Measurements from ENCODE around the gene EIF2AK3. TPM values are rescaled to one million over a fixed set of nuclear protein-coding genes. Genes with fewer than 3 reads are reported as not detected.

Gene EIF2AK3
- total and polyA plus RNA-seq, 8 donors, result 4.8 to 92.3 (median 40.5) TPM

DNA sequence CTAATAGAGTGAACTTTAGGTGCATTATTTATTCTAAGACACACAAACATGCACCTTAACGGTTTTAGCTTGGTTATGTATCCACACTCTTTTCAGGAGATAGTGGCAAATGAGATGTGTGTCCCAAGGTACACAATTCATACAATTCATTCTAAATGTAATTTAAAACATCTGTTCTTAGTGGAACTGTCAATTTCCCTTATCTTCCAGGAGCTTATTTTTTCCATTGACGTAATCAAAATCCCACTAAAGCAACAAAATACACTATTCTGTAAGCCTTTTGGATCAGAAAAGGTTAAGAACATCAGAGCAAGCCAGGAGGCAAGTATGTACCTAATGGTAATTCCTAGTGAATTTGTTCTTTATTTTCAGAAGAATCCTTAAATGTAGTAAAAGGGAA is 19.8 kb downstream of the EIF2AK3 start:
- Histone ChIP-seq H3K4me1 (peaks cover 0 to 30% (median 13%) of the 10 kb centered on the region in 4 donors), H3K27ac (peak overlapping the region in 1 of 5 donors; percentile 23), H3K4me3 (no peak overlapping the region), H3K9me3 (no peaks in the 10 kb centered on the region), H3K27me3 (no peaks in the 10 kb centered on the region), H3K36me3 (peaks cover 0 to 18% (median 4%) of the 10 kb centered on the region in 4 donors)
- no peak for DNase-seq
- intact Hi-C loops (cut with DNase I; ENCODE audit: low total_unique reads), result no loop called here
- 42 to 70% (median 52%) methylated on average over 2 of the region's 2 CpGs for WGBS, 5 donors
- TF ChIP-seq POLR2A (IDR thresholded peaks at IDR 0.05) (no peak), CTCF (IDR thresholded peaks at IDR 0.05) (no peak), EP300 (IDR thresholded peaks at IDR 0.05) (no peak), POLR2AphosphoS5 (IDR thresholded peaks at IDR 0.05) (no peak)

GRCh38 chr2:88606371-88607030 is 20.8 kb downstream of the EIF2AK3 start:
- DNase-seq, result peak in 1 of 2 donors; percentile 19
- intact Hi-C loops (cut with DNase I; ENCODE audit: low total_unique reads), result no loop called here
- Histone ChIP-seq H3K4me1 (peaks cover 0 to 35% (median 17%) of the 10 kb centered on the region in 4 donors), H3K9me3 (no peaks in the 10 kb centered on the region), H3K27me3 (no peaks in the 10 kb centered on the region), H3K4me3 (no peak overlapping the region), H3K36me3 (peaks cover 0 to 9% (median 3%) of the 10 kb centered on the region in 4 donors), H3K27ac (peak overlapping the region in 1 of 5 donors; percentile 23)
- 48 to 72% (median 54%) methylated on average over 3 of the region's 3 CpGs for WGBS, 5 donors
- TF ChIP-seq POLR2AphosphoS5 (IDR thresholded peaks at IDR 0.05) (no peak), POLR2A (IDR thresholded peaks at IDR 0.05) (no peak), EP300 (IDR thresholded peaks at IDR 0.05) (no peak), CTCF (IDR thresholded peaks at IDR 0.05) (no peak)

DNA sequence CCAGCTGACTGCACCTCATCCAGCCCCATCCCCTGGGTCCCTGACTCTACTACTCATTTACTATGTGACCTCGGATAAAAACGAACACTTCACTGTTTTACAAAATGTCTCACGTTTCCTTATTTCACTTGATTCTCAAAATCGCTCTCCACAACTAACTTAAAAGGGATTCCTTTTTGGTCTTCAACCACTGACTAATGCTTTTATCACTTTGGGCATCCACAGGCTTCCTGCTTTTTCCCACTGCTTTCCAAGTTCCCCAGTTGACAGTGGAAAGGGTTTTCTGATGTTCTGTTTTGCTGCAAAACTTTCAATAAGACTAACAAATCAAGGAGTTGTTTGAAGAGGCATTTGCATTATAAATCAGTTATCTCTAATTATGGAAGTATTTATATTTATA is 24.1 kb downstream of the EIF2AK3 start:
- Histone ChIP-seq H3K4me3 (no peak overlapping the region), H3K27me3 (no peaks in the 10 kb centered on the region), H3K27ac (no peak overlapping the region), H3K4me1 (peaks cover 3 to 60% (median 33%) of the 10 kb centered on the region in 4 donors), H3K9me3 (no peaks in the 10 kb centered on the region), H3K36me3 (no peaks in the 10 kb centered on the region)
- DNase-seq, result no peak
- 88 to 95% (median 93%) methylated on average over 4 of the region's 4 CpGs for WGBS, 5 donors
- intact Hi-C loops (cut with DNase I; ENCODE audit: low total_unique reads), result no loop called here
- TF ChIP-seq POLR2A (IDR thresholded peaks at IDR 0.05) (no peak), POLR2AphosphoS5 (IDR thresholded peaks at IDR 0.05) (no peak), CTCF (IDR thresholded peaks at IDR 0.05) (no peak), EP300 (IDR thresholded peaks at IDR 0.05) (no peak)

- H3K27ac ChIP-seq, result peak overlapping the region in 2 of 5 donors; percentile 4 to 35
- no peaks in the 10 kb centered on the region for H3K9me3 ChIP-seq
- 81 to 92% (median 85%) methylated on average over 4 of the region's 4 CpGs for WGBS, 5 donors
- no peak for DNase-seq
- H3K4me1 ChIP-seq, result peaks cover 3 to 60% (median 32%) of the 10 kb centered on the region in 4 donors
- no peak overlapping the region for H3K4me3 ChIP-seq
- H3K27me3 ChIP-seq, result no peaks in the 10 kb centered on the region
- H3K36me3 ChIP-seq, result no peaks in the 10 kb centered on the region
- intact Hi-C loops (cut with DNase I; ENCODE audit: low total_unique reads), result no loop called here
- TF ChIP-seq EP300 (IDR thresholded peaks at IDR 0.05) (no peak), CTCF (IDR thresholded peaks at IDR 0.05) (no peak), POLR2AphosphoS5 (IDR thresholded peaks at IDR 0.05) (no peak), POLR2A (IDR thresholded peaks at IDR 0.05) (no peak)
These were observed 25.2 kb downstream of the EIF2AK3 start for GRCh38 chr2:88602022-88602421.

All from stomach (tissue), 9 donors.